HG03103 (cell line): Measurements from ENCODE around the gene CRKL.
"Not testable (repeated sequence)": the region's sequence is repeated elsewhere in the genome, so short reads cannot be mapped to it uniquely, and the experiment has no call there.

Experiments used
- ATAC-seq: cut with Tn5 transposase; IDR thresholded peaks from one replicate; pipeline ENCODE4 v1.9.1; 2021; ENCODE audit warnings: low read depth; ENCODE audit not compliant: unreplicated experiment

The CRKL gene

GRCh38 chr22:20899827-20900423 lies 17.3 kb upstream of the CRKL start:
- ATAC-seq = no peak

DNA sequence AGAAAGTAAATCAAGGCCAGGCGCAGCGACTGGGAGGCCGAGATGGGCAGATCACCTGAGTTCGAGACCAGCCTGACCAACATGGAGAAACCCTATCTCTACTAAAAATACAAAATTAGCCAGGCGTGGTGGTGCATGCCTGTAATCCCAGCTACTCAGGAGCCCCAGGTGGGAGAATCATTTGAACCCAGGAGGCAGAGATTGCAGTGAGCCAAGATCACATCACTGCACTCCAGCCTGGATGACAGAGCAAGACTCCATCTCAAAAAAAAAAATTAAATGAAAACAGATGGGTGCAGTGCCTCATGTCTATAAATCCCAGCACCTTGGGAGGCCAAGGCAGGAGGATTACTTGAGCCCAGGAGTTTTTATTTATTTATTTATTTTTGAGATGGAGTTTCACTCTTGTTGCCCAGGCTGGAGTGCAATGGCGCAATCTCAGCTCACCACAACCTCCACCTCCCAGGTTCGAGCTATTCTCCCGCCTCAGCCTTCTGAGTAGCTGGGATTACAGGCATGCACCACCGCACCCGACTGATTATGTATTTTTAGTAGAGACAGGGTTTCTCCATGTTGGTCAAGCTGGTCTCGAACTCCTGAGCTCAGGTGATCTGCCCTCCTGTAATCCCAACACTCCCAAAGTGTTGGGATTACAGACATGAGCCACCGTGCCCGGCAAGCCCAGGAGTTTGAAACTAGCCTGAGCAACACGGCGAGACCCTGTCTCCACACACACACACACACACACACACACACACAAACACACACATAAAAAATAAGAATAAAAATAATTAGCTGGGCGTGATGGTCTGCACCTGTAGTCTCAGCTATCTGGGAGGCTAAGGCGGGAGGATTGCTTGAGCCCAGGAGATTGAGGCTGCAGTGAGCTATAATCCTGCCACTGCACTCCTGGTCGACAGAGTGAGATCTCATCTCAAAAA lies 15.8 kb upstream of the CRKL start:
- not testable (repeated sequence) for ATAC-seq

GRCh38 chr22:20903093-20903492 lies 14.1 kb upstream of the CRKL start:
- no peak for ATAC-seq

DNA sequence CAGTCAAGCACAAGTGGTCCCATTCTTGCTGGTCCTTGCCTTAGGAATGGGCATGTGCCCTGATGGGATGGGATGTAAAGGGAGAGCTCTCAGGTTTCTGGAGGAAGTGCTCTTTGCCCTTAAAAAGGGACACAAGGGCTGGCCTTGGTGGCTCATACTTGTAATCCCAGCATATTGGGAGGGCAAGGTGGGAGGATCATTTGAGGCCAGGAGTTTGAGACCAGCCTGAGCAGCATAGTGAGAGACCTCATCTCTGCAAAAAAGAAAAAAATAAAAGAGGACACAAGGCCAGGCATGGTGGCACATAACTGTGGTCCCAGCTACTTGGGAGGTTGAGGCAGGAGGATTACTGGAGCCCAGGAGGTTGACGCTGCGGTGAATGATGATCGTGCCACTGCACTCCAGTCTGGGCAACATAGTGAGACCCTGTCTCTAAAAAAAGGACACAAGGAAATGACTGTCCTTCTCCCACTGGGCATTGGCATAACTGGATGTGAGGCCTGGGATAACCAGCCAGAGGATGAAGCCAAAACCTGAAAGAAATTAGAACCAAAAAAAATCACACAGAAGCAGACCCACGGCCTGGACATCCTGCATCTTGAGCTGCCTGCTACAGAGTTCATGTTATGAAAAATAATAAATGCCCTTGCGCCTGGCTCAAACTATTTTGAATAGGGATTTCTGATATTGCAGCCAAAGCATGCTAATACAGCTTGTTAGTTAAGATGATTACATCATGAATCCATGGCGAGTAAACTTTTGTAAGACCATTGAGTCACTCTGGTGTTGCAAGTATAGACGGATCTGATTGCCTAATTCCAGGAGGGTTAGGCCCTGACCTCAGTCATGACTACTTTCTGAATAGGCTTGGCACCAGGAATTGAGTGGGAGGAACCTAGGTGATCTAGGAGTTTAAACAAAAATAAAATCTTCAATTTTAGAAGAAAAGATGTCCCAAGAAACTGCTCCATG lies 12.9 kb upstream of the CRKL start:
- no peak for ATAC-seq

- ATAC-seq = no peak
Measured at GRCh38 chr22:20904980-20905355, 12.2 kb upstream of the CRKL start.

DNA sequence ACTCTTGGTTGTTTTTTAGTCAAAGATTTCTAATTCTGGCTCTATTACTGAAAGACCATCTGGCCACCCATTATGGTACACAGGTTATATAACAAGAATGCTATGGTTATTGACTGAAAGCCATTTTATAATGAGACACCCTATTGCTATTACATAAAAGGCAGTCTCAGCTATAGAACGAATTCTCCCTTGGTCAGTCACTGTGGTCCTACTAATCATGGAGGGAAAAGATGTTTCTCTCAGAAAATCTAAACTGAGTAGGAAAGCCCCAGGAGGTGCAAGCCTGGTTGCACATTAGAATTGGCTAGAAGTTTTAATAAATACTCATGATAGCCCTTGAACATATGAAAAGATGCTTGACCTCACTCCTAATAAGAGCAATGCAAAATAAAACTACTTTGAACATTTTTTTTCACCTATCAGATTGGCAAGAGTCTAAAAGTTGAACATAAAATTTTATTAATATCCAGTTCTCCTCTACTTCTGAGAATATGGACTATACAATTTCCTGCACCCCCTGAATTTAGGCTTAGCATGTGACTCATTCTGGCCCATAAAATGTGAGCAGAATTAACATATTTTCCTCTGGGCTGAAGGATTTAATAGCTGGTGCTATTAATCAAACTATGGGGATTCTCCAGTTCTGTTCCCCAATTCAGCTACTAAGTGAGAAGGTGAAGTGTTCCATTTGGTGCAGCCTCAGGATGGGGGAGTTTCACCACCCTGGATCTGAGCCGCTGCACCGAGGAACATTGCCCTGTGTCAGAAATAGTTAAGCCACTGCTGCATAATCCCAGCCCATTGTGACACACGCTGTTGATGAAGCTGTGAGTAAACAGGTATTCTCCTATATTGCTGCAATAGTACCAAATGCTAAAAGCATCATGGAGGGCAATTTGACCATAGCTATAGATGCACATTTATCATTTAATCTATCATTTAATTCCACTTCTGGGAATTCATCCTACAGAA lies 11.5 kb upstream of the CRKL start:
- no peak for ATAC-seq

DNA sequence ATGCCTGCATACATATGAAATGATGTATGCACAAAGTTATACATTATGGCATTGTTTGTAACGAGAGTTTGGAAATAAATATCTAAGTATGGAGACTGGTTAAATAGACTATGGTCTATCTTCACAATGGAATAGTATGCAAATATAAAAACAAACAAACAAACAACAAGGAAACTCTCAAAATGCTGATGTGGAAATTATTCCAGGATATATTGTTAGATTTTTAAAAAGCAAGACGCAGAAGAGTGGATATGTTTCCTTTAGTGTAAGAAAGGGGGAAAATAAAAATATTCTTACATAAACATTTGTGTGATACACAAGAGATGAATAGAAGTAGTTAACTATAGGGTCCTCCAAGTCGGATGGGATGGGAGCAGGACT lies 10.8 kb upstream of the CRKL start:
- no peak for ATAC-seq

- ATAC-seq = not testable (repeated sequence)
Measured at GRCh38 chr22:20908717-20909116, 8.5 kb upstream of the CRKL start.

- no peak for ATAC-seq
Measured at GRCh38 chr22:20909543-20910303, 7.5 kb upstream of the CRKL start.

DNA sequence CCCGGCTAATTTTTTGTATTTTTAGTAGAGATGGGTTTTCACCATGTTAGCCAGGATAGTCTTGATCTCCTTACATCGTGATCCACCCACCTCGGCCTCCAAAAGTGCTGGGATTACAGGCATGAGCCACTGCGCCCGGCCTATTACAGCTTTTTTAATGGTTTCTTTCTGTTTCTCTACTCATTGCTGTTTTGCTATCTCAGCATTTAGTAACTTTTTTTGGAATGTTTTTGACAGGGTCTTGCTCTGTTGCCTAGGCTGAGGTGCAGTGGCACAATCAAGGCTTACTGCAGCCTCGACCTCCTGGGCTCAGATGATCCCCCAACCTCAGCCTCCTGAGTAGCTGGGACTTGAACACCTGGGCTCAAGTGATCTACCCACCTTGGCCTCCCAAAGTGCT lies 4.7 kb upstream of the CRKL start:
- no peak for ATAC-seq

DNA sequence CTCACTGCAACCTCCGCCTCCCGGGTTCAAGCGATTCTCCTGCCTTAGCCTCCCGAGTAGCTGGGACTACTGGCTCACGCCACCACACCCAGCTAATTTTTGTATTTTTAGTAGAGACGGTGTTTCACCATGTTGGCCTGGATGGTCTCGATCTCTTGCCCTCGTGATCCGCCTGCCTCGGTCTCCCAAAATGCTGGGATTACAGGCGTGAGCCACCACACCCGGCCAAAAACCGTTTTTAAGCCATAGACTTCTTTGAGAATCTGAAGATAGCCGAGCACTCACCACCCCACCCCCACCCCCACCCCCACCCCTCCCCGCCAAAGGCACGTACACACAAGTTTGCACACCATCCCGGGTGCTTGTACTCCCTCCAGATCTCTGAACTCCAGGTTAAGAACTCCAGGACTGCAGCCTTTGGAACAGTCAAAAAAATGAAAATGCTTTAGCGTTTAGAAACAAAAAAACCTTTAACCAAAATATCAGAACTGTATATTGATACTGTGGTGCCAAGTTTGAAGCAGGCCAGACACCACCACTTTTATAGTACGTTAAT lies 1.5 kb downstream of the CRKL start:
- no peak for ATAC-seq

GRCh38 chr22:20919718-20920117 lies 2.5 kb downstream of the CRKL start:
- no peak for ATAC-seq

DNA sequence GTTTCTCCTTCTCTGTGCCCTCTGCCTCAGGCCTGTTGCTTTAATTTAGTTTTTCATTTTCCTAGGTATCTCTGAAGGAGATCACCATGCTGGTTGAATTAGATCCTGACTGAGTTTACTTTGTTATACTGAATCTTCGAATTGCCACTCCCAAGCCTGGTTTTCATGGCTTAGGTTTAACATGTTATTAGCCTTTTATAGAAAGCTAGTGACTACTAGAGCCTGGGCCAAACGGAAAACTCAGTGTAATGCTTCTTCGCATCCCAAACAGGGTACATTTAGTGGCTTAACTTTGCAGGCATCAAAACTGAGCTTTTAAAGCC lies 3.6 kb downstream of the CRKL start:
- ATAC-seq = no peak

DNA sequence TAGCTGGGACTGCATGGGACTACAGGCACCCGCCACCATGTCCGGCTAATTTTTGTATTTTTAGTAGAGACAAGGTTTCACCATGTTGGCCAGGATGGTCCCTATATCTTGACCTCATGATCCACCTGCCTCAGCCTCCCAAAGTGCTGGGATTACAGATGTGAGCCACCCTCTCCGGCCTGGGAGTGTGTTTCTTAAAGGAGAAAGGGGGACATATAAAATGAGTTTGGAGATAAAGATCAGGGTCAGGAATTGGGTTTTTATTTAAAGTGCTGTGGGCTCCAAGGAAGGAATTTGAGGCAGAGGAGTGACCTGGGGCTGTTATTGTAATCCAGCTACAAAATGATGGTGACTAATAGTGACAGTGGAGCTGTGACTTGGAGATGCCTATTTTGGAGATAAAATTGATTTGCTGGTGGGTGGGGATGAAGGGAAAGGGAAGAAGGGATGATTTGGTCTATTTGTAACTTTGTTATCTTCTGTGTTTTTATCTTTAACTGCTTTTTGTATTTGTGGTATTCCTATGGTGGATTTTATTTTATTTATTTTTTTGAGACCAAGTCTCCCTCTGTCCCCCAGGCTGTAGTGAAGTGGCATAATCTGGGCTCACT lies 5.0 kb downstream of the CRKL start:
- no peak for ATAC-seq

GRCh38 chr22:20926243-20926642 lies 9.0 kb downstream of the CRKL start:
- ATAC-seq = no peak

DNA sequence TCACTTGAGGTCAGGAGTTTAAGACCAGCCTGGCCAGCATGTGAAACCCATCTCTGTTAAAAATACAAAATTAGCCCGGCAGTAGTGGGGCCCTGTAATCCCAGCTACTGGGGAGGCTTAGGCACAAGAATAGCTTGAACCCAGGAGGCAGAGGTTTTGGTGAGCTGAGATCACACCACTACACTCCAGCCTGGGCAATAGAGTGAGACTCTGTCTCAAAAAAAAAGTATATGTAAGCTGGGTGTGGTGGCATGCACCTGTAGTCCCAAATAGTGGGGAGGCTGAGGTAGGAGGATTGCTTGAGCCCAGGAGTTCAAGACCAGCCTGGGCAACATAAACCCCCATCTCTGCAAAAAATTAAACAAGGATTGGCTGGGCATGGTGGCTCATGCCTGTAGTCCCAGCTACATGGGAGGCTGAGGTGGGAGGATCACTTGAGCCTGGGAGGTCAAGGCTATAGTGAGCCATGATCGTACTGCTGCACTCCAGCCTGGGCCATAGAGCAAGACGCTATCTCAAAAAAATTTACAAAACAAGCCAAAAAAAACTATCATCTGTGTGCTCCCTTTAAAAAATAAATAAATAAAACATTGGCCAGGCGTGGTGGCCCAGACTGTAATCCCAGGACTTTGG lies 10.8 kb downstream of the CRKL start:
- no peak for ATAC-seq

- ATAC-seq = no peak
Measured at GRCh38 chr22:20928573-20928967, 11.4 kb downstream of the CRKL start.

DNA sequence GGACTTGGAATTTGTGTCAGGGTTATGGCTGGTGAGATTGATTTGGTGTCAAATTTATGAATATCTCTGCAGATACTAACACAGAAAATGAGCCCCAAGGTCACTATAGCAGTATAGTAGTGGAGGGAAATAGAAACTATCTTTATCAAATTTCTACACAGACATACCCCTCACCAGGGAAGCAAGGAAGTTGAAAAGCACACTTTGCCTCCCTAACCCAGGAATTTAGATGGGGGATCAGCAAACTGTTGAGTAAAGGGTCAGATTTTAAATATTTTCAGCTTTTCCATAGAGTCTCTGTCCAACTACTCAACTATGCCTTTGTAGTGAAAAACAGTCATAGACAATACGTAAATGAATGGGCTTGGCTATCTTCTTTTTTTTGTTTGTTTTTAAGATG lies 12.8 kb downstream of the CRKL start:
- ATAC-seq = no peak
